OCI-LY7 (cell line): Measurements from ENCODE around the gene PRMT2.

Experiments used
- EZH2phosphoT487 ChIP-seq: fragments of 200-600 bp; sonication (generic); IDR thresholded peaks from 2 replicates; pipeline ENCODE4 v1.6.1; 2018; ENCODE audit warnings: low read depth, borderline replicate concordance, mild to moderate bottlenecking, mixed run types, antibody characterized with exemption, low read length, moderate library complexity, mixed read lengths
- TF ChIP-seq, protein P1 (sequence below): fragments of 200-600 bp; sonication (generic); conservative IDR thresholded peaks from 2 replicates; pipeline ENCODE4 v1.5.1; 2014; ENCODE audit warnings: mild to moderate bottlenecking, antibody characterized with exemption, low read length, moderate library complexity, mixed read lengths

GRCh38 chr21:46607636-46608035 lies 27.8 kb upstream of the PRMT2 start:
- TF ChIP-seq, protein P1, sequence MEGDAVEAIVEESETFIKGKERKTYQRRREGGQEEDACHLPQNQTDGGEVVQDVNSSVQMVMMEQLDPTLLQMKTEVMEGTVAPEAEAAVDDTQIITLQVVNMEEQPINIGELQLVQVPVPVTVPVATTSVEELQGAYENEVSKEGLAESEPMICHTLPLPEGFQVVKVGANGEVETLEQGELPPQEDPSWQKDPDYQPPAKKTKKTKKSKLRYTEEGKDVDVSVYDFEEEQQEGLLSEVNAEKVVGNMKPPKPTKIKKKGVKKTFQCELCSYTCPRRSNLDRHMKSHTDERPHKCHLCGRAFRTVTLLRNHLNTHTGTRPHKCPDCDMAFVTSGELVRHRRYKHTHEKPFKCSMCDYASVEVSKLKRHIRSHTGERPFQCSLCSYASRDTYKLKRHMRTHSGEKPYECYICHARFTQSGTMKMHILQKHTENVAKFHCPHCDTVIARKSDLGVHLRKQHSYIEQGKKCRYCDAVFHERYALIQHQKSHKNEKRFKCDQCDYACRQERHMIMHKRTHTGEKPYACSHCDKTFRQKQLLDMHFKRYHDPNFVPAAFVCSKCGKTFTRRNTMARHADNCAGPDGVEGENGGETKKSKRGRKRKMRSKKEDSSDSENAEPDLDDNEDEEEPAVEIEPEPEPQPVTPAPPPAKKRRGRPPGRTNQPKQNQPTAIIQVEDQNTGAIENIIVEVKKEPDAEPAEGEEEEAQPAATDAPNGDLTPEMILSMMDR = no peak
- no peak for TF ChIP-seq EZH2phosphoT487
